HG02943 (cell line): ENCODE results near the gene STX18.
A peak's percentile ranks its signal among the peaks of the same experiment; 100 is the strongest.
"Not testable (repeated sequence)": the region's sequence is repeated elsewhere in the genome, so short reads cannot be mapped to it uniquely, and the experiment has no call there.

ENCODE experiments used
- ATAC-seq: cut with Tn5 transposase; IDR thresholded peaks from one replicate; pipeline ENCODE4 v1.9.1; 2021; ENCODE audit warnings: mild to moderate bottlenecking, low read depth, moderate library complexity; ENCODE audit not compliant: unreplicated experiment

The STX18 gene

DNA sequence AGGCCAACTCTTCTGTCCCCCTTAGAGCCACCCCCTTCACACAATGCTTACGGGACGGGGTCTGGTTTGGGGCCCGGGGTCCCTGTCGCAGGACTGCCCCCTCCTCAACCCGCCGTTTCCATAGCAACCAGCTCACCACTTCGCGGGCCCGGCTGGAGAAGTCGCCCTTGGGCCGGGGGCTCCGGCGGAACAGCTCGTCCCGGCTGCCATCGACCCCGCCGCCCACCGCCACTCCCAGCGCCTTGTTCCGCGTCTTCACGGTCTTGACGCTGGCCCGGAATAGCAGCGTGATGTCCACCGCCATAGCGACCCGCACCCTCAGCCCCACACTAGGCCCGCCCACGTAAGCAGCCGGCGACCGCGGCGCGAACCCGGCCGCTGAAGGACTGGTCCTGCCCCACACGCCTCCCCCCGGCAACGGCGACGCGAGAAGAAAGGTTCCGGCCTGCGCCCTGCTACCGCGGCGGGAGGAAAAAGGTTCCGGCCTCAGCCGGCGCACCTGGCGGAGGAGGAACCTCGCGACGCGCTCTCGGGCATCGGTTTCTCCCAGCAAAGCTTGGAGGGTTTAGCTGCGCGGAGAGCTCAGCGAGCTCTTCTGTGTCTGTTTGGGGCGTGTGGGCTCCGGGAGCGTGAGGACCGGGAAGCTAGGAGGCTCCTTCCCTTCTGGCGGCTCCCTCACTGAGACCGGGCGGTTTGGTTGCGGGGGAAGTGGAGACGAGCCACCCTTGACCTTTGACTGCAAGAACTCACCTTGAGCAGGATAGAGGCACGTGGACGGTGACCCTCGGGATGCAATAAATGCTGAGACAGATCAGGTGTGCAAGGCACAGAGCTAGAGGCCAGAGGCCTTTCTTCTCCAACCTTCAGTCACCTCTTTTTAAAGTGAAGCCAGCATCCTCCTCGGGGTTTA, at the start of gene STX18:
Gene STX18 (minus strand): TSS at position 388 of the 910 bp plus-strand sequence. CDS start 84 bp downstream, at position 304.
- peak; percentile 83 for ATAC-seq

- ATAC-seq = no peak
Observed at GRCh38 chr4:4591071-4591470, 49.2 kb upstream of the STX18 start.

DNA sequence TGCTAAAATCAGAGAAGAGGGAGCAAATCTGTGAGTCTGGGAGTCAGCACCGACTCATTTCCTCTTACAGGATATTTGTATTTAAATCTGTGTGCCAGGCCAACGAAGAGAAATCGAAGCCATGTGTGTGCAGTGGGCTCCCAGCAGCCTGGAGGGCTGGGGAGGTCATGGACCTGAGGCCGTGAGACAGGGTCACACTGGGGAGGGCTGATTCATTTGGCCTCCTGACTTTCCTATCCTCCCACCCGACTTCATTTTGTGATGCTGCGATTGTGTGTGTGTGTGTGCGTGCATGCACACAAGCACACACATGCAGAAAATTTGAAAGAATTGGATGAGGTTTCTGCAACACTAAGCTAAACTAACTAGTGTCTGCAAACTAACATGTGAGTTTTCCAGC, 48.7 kb upstream of the STX18 start:
- no peak for ATAC-seq

DNA sequence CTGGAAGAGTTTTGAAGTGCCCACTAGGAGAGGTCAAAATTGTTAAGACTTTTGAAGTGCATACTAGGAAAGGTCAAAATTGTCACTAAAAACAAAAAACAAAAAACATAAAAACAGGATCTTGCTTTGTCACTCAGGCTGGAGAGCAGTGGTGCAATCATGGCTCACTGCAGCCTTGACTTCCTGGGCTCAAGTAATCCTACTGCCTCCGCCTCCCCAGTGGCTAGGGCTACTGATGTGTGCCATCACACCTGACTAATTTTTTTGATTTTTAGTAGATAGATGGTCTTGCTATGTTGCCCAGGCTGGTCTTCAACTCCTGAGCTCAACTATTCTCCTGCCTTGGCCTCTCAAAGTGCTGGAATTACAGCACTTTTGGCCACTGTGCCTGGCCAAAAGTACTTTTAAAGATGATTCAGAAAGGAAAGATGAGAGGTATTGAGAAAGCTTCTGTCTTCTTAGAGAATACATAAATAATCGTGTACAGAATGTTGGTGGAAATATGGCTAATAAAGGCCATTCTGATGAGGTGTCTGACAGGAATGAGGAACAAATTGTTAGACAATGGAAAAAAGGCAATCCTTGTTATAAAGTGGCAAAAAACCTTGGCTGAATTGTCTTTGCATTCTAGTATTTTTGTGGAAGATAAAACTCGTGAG, 43.3 kb upstream of the STX18 start:
- ATAC-seq = no peak

- ATAC-seq = no peak
Observed at GRCh38 chr4:4583606-4584005, 41.8 kb upstream of the STX18 start.

DNA sequence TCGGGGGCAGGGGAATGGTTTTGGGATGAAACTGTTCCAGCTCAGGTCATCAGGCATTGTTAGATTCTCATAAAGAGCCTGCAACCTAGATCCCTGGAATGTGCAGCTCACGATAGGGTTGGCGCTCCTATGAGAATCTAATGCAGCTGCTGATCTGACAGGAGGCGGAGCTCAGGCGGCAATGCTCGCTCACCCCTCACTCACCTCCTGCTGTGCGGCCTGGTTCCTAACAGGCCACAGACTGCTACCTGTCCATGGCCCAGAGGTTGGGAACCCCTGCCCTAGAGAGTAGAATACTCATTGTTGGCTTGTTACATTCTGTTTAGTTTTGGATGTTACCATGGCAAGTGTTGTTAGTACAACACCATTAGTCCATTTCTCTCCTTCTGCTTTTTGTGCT, 40.8 kb upstream of the STX18 start:
- no peak for ATAC-seq

DNA sequence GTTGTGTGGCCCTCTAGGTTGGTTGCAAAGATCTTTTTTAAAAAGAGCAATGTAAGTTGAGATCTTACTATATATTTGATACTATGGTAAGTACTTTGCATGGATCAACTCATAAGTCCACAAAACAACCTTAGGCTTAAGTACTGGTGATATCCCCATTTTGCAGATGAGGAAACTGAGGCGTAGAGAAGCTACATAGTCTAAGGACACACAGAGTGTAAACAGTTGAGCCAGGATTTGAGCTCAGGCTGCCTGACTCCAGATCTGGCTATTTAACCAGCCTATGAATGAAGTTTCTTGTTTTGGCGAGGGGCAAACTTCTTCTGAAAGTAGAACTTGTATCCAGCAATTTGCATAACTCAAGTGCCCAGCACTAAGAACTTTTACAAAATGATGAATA, 38.6 kb upstream of the STX18 start:
- no peak for ATAC-seq

DNA sequence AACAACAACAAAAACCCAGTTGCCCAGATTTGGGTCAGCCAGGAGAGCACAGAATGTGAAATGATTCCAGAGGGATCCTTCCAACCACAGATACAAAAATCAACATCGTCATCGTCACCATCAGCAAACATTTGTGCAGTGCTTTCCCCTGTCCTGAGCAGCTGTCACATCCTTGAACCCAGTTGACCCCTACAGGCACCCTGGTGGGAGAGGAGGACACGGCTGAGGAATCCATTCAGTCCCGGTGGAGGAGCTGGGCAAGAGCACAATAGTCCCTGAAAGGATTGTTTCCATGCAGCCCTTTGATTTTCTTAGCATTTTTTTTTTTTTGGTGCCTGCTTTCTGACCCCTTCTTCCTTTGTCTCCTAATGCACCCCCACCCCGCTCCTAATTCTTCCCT, 37.1 kb upstream of the STX18 start:
- no peak for ATAC-seq

DNA sequence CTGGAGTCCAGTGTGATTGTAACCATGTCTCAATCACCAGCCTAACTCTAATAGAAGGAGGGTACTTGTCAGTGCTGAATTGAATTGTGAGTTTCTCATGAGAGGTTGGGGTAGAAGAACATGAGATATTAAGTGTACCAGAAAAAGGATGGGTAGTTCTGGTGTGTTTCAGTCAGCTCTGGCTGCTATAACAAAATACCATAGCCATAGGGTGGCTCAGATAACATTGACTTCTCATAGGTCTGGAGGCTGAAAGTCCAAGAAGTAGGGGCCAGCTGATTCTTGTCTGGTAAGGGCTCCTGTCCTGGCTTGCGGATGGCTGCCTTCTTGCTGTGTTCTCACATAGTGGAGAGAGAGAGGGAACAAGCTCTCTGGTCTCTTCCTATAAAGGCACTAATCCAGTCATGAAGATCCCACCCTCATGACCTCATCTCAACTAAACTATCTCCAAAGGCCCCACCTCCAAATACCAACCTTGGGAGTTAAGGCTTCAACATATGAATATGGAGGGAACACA, 35.6 kb upstream of the STX18 start:
- ATAC-seq = no peak

GRCh38 chr4:4575284-4576211, 33.7 kb upstream of the STX18 start:
- peak; percentile 78 for ATAC-seq

DNA sequence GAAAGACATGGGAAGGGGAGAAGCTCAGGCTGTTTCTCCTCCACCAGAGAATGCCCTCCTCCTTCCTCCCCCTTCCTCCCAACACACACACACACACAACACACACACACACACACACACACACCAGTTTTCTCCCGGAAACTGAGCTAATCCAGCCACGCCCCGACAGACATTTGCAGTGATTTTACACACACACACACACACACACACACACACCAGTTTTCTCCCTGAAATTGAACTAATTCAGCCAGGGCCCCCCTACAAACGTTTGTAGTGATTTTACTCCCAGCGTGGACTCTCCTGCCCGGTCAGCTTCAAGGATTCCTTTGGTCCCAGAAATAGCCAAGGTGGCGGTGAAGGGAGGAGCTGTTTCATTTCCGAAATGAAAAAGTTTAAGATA, 32.9 kb upstream of the STX18 start:
- no peak for ATAC-seq

DNA sequence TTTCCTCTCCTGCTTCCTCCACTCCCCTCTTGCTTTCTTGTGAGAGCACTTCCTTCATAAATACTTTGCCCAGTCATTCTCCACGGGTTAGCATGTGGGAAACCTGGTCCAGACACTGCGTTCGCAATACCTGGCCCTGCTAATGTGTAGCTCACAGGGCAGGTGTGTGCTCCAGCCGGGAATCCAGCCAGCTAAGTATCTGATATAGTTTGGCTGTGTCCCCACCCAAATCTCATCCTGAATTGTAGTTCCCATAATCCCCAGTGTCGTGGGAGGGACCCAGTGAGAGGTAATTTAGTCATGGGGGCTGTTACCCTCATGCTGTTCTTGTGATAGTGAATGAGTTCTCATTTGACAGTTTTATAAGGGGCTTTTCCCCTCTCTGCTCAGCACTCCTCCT, 32.2 kb upstream of the STX18 start:
- no peak for ATAC-seq

DNA sequence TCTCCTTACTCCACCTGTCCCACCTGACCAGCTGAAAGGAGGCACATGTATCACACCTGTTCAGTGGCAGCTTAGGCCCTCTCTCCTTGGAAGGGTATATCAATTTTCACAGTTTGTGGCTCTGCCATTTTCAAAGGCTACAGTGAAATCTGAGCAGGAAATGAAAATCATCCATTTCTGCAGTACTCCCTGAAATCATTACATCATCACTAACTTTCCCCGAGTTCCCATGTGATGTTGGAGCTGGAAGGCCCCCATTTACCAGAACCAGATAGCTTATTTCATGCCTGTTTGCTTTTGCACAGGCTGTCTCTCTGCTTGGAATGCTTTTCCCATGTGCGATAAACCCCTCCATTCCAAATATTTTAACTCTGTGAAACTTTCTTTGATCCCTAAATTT, 31.0 kb upstream of the STX18 start:
- ATAC-seq = no peak

DNA sequence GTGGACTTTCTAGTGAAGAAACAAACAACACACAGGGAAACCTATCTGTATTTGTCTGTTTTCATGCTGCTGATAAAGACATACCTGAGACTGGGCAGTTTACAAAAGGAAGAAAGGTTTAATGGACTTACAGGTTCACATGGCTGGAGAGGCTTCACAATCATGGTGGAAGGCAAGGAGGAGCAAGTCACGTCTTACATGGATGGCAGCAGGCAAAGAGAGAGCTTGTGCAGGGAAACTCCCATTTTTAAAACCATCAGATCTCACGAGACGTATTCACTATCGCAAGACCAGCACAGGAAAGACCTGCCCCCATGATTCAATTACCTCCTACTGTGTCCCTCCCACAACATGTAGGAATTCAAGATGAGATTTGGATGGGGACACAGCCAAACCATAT, 28.0 kb upstream of the STX18 start:
- not testable (repeated sequence) for ATAC-seq

GRCh38 chr4:4568806-4569427, 27.1 kb upstream of the STX18 start:
- ATAC-seq = no peak

DNA sequence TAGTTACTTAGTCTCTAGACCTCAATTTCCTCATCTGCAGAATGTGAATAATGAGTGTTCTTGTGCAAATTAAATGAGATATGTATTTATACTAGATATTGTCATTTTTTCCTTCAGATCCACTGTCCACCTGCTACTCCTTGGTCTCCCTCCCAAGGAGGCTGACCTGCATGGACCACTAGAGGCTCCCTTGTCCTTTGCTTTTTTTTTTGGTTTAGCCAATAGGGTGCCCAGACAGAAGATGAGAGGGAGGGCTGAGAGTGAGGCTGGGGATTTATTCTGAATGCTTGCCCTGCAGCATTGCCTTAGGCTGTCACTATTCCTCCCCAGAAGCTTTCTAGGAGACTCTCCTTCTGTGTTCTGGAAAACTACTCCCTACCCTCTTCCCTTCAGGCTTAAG, 24.5 kb upstream of the STX18 start:
- not testable (repeated sequence) for ATAC-seq

DNA sequence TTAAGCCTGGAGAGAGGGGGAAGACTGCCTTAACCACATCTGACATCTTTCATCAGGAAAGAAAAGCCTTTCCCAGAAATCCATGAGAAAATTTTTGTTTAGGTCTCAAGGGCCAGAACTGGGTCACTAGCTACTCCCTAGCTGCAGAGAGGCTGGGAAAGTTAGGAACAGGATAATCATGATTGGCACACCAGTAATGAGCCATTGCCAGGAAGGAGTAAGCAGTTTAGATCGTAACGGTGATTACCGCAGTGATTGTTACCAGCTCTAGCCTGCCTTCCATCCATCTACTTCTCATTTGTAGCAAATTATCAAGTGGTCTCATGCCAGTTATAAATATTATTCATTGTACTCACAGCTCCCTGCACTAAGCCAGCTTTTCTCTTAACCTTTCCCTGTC, 22.7 kb upstream of the STX18 start:
- ATAC-seq = no peak

DNA sequence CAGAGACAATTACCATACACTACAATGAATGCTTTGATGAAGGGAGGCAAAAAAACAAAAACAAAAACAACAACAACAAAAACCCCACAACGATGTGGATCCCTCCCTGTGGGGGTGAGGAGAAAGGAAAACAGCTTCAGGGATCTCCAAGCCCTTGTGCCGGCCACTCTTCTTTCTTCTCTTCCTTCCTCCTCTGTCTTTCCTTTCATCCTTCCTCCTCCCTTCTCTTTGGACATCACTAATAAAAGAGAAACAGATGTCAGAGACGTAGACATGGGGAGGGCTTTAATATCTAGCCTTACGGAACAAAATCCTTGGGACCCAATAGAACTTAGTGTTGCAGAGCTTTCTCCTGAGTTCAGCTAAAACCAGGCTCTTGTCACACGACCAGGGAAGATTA, 18.8 kb upstream of the STX18 start:
- ATAC-seq = no peak

- no peak for ATAC-seq
Observed at GRCh38 chr4:4560136-4560535, 18.3 kb upstream of the STX18 start.

GRCh38 chr4:4559596-4559995, 17.7 kb upstream of the STX18 start:
- ATAC-seq = no peak
